Endothelial cell of umbilical vein (primary cell): ENCODE measurements around the gene ZNFX1. TPM values are rescaled to one million over a fixed set of nuclear protein-coding genes. Genes with fewer than 3 reads are reported as not detected.
A peak's percentile ranks its signal among the peaks of the same experiment; 100 is the strongest.

ENCODE experiments used
- BruUV-seq: library from RNA; stranded (reverse); fragments of 400-500 nt; replicated peaks from 2 replicates; lab custom pipeline; 2021; lab: Mats Ljungman, UMichigan
- CTCF ChIA-PET: fragments of 300-600, 350-600 bp; sonication (Branson Sonifier 250); formaldehyde crosslinking; loops from one replicate; lab custom pipeline; 2021; ENCODE audit warnings: antibody characterized with exemption, inconsistent platforms; lab: Charles Lee
- POLR2A ChIA-PET: fragments of 300-600, 350-600 bp; sonication (Branson Sonifier 250); formaldehyde crosslinking; loops from one replicate; lab custom pipeline; 2021; ENCODE audit warnings: antibody characterized with exemption, inconsistent platforms; lab: Charles Lee
- DNase-seq: peaks from one replicate; pipeline ENCODE4 v3.0.0-alpha.2; 2011; ENCODE audit warnings: low read depth, low spot score
- FAIRE-seq: peaks from 2 replicates; lab custom pipeline; 2011; peaks lifted over from hg19 to GRCh38; lab: Jason Lieb, UNC
- H2AFZ ChIP-seq: 2 replicates; pipeline ENCODE4 v1.6.0; 2012; ENCODE audit warnings: low read depth, low read length, control low read depth, inconsistent platforms
- H3K27ac ChIP-seq: 2 replicates; pipeline ENCODE4 v1.5.1; 2011; ENCODE audit warnings: low read depth, mild to moderate bottlenecking, control low read depth, low read length, moderate library complexity; ENCODE audit not compliant: insufficient read depth
- H3K27me3 ChIP-seq, 2 experiments: 2 replicates each; pipeline versions ENCODE4 v1.6.0 to v1.6.1; 2011; ENCODE audit warnings: low read length in 2 of 2, mixed read lengths in 1 of 2; ENCODE audit not compliant: control insufficient read depth in 2 of 2, insufficient read depth in 2 of 2
- H3K36me3 ChIP-seq, 2 experiments: 2 replicates in 1 of 2; 3 replicates in 1 of 2; pipeline ENCODE4 v1.5.1; 2011; ENCODE audit warnings: low read length in 2 of 2, mild to moderate bottlenecking in 1 of 2, moderate library complexity in 1 of 2; ENCODE audit not compliant: control insufficient read depth in 2 of 2, insufficient read depth in 2 of 2; ENCODE audit errors: extremely low read depth in 1 of 2
- H3K4me1 ChIP-seq: 3 replicates; pipeline ENCODE4 v1.5.1; 2011; ENCODE audit warnings: mild to moderate bottlenecking, low read length; ENCODE audit not compliant: control insufficient read depth, insufficient read depth; ENCODE audit errors: extremely low read depth
- H3K4me2 ChIP-seq: 2 replicates; pipeline ENCODE4 v1.6.1; 2011; ENCODE audit warnings: low read length, control low read depth, mixed read lengths; ENCODE audit not compliant: insufficient read depth
- H3K4me3 ChIP-seq, 3 experiments: fragments of 200-600 bp in 1 of 3; sonication (generic), shearing (Covaris generic) in 1 of 3; replicated peaks in 1 of 3; 2 replicates each; pipeline ENCODE4 v1.5.1; 2011 to 2016; ENCODE audit warnings: control low read depth in 3 of 3, low read length in 3 of 3, mild to moderate bottlenecking in 2 of 3, inconsistent platforms in 1 of 3, low read depth in 1 of 3, moderate library complexity in 1 of 3; ENCODE audit not compliant: insufficient read depth in 1 of 3
- H3K79me2 ChIP-seq: 2 replicates; pipeline ENCODE4 v1.6.0; 2012; ENCODE audit warnings: low read length, inconsistent platforms; ENCODE audit not compliant: control insufficient read depth, insufficient read depth
- H3K9ac ChIP-seq: replicated peaks from 2 replicates; pipeline ENCODE3; 2011; ENCODE audit warnings: low read length, control low read depth; ENCODE audit not compliant: insufficient read depth; ENCODE audit errors: extremely low read depth
- H3K9me1 ChIP-seq: replicated peaks from 3 replicates; pipeline ENCODE4 v1.6.0; 2011; ENCODE audit warnings: mild to moderate bottlenecking, low read length; ENCODE audit not compliant: control insufficient read depth, insufficient read depth; ENCODE audit errors: extremely low read depth
- H3K9me3 ChIP-seq: replicated peaks from 2 replicates; pipeline ENCODE4 v1.5.1; 2012; ENCODE audit warnings: low read length, inconsistent platforms; ENCODE audit not compliant: control insufficient read depth, insufficient read depth
- H4K20me1 ChIP-seq: replicated peaks from 2 replicates; pipeline ENCODE3; 2011; ENCODE audit warnings: mild to moderate bottlenecking, low read length; ENCODE audit not compliant: control insufficient read depth, insufficient read depth; ENCODE audit errors: extremely low read depth
- EZH2 ChIP-seq: IDR thresholded peaks from 2 replicates; pipeline ENCODE4 v1.6.1; 2012; ENCODE audit warnings: borderline replicate concordance, low read depth, mild to moderate bottlenecking, moderate library complexity, low read length, inconsistent platforms; ENCODE audit not compliant: severe bottlenecking
- FOS ChIP-seq: IDR thresholded peaks from 2 replicates; pipeline ENCODE4 v1.6.1; 2011; ENCODE audit warnings: mild to moderate bottlenecking, low read length, moderate library complexity, borderline replicate concordance; ENCODE audit not compliant: insufficient read depth
- GATA2 ChIP-seq: IDR thresholded peaks from 2 replicates; pipeline ENCODE4 v1.7.0; 2011; ENCODE audit warnings: low read depth, mild to moderate bottlenecking, moderate library complexity, mixed read lengths, low read length; ENCODE audit not compliant: insufficient read length, insufficient read depth
- JUN ChIP-seq: IDR thresholded peaks from 2 replicates; pipeline ENCODE4 v1.6.1; 2011; ENCODE audit warnings: borderline replicate concordance, low read depth; ENCODE audit not compliant: insufficient read length, insufficient read depth
- MYC ChIP-seq: IDR thresholded peaks from one replicate; pipeline ENCODE4 v1.6.1; 2011; ENCODE audit warnings: mild to moderate bottlenecking, low read depth, low read length
- POLR2A ChIP-seq: IDR thresholded peaks from 2 replicates; pipeline ENCODE4 v1.6.1; 2012; ENCODE audit warnings: low read depth, mild to moderate bottlenecking, control low read depth, low read length
- POLR2AphosphoS5 ChIP-seq: IDR thresholded peaks from 2 replicates; pipeline ENCODE4 v1.6.1; 2012; ENCODE audit warnings: low read depth, mild to moderate bottlenecking, control low read depth, low read length, moderate library complexity; ENCODE audit not compliant: insufficient read depth
- dilution Hi-C: fragments of 300-500 bp; cut with MboI; formaldehyde crosslinking; loops from one replicate; pipeline ENCODE4 v1.15.0; 2019; ENCODE audit warnings: low sequenced_read_pairs; ENCODE audit not compliant: extremely low pct_ligation_motif_present
- intact Hi-C: fragments of 100-400 bp; cut with micrococcal nuclease; formaldehyde crosslinking; loops from one replicate; pipeline ENCODE4 v1.10.0; 2022
- polyA plus RNA-seq, 4 experiments: library from polyadenylated mRNA; depleted of rRNA in 3 of 4; stranded (reverse) in 3 of 4; unstranded in 1 of 4; fragments of >200 nt; gene quantifications; 2 replicates each; pipeline versions ENCODE4 v1.2.1 to v1.2.3, GENCODE V29; 2011 to 2012; ENCODE audit warnings: missing spikeins in 1 of 4
- total RNA-seq: library from RNA; stranded (reverse); gene quantifications from 2 replicates; pipeline ENCODE4 v1.2.3, GENCODE V29; 2021
- TF ChIP-seq, protein P1 (sequence below), 2 donors: IDR thresholded peaks; 1 replicate in 1 of 2; 2 replicates in 1 of 2; pipeline ENCODE4 v1.5.1; 2011; ENCODE audit warnings: low read length in 2 of 2, mild to moderate bottlenecking in 2 of 2, moderate library complexity in 2 of 2, control low read depth in 1 of 2, inconsistent platforms in 1 of 2, low read depth in 1 of 2; ENCODE audit not compliant: insufficient read depth in 1 of 2; ENCODE audit errors: extremely low read depth in 1 of 2
- TF ChIP-seq, protein P2 (sequence below): IDR thresholded peaks from 2 replicates; pipeline ENCODE4 v1.6.1; 2011; ENCODE audit not compliant: insufficient read depth, insufficient read length

The ZNFX1 gene
- total and polyA plus RNA-seq, 2 donors (not counting 3 experiments of a cell fraction or from before 2014, with no cell fraction given): 8.3 to 27.9 TPM

DNA sequence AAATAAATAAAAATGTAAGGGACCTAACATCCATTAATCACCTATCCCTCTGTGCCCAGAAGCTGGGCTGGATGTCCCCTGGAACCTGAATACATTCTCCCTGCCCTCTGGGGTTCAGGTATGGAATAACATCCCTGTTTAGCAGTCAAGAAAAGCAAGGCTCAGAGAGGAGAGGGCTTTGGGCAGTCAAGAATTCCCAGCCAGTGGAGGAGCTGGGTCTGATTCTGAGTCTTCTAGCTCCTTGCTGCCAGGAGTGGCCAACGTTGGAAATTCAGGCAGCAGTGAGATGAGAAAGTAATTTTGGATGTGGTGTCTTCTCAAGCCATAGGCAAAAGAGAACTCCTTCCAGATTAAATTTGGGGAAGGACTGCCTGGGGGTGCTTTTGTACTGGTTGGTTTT lies 42.6 kb upstream of the ZNFX1 start:
- dilution Hi-C loops: no loop called here
- Histone ChIP-seq H3K27me3 (peaks cover 34 to 51% of the 10 kb centered on the region in 2 experiments), H3K9ac (no peak overlapping the region), H3K9me1 (no peaks in the 10 kb centered on the region), H2AFZ (no peak overlapping the region), H3K79me2 (no peaks in the 10 kb centered on the region), H3K9me3 (no peaks in the 10 kb centered on the region), H3K27ac (no peak overlapping the region), H4K20me1 (no peaks in the 10 kb centered on the region), H3K4me1 (peaks cover 14% of the 10 kb centered on the region), H3K36me3 (no peaks in the 10 kb centered on the region), H3K4me3 (no peak overlapping the region), H3K4me2 (no peak overlapping the region)
- peak; percentile 28 for FAIRE-seq
- peak; percentile 37 for DNase-seq
- BruUV-seq: no TSS peak
- ChIA-PET CTCF (interaction anchor here (0.7 to 5.9 kb wide), 25 partner anchors 8 to 221 kb away, joined by 3 to 121 read pairs (median 5); no protein-coding TSS in a partner anchor), POLR2A (interaction anchor here (0.6 to 1.0 kb wide), 3 partner anchors 40 to 669 kb away, joined by 3 to 7 read pairs (median 4); partner anchors contain the start of gene ZNFX1)
- intact Hi-C loops: no loop called here
- TF ChIP-seq, protein P1, sequence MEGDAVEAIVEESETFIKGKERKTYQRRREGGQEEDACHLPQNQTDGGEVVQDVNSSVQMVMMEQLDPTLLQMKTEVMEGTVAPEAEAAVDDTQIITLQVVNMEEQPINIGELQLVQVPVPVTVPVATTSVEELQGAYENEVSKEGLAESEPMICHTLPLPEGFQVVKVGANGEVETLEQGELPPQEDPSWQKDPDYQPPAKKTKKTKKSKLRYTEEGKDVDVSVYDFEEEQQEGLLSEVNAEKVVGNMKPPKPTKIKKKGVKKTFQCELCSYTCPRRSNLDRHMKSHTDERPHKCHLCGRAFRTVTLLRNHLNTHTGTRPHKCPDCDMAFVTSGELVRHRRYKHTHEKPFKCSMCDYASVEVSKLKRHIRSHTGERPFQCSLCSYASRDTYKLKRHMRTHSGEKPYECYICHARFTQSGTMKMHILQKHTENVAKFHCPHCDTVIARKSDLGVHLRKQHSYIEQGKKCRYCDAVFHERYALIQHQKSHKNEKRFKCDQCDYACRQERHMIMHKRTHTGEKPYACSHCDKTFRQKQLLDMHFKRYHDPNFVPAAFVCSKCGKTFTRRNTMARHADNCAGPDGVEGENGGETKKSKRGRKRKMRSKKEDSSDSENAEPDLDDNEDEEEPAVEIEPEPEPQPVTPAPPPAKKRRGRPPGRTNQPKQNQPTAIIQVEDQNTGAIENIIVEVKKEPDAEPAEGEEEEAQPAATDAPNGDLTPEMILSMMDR (IDR thresholded peaks at IDR 0.05; ENCODE audit: extremely low read depth in 1 of 2, insufficient read depth in 1 of 2, low read depth in 1 of 2, low read length in 2 of 2): peak; percentile 17 to 22
- no peak for TF ChIP-seq GATA2

DNA sequence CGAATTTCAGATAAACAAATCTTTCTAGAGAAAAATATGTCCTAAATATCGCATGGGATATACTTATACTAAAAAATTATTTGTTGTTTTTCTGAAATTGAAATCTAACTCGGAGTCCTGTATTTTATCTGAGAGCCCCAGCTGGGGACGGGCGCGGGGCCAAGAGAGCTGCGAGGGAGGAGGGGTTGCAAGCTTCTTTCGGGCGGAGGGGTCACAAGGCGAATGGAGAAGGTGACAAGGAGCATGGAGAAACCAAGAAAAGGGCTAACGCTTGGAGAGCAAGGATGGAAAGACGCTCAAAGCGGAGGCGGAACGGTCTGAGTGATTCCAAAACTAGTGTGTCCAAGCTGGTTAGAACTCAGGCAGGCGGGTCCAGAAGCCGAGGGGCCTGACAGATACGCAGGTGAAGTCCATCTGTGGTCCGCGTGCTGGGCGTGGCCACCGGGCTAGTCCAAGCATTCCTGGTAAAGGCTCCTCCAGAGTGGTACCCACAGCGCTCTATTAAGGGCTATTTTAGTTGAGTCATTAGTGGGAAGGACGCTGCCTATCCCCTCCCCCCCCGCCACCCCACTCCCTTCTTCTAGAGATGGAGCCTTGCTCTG lies 41.5 kb upstream of the ZNFX1 start:
- Histone ChIP-seq H3K27ac (no peak overlapping the region), H2AFZ (no peak overlapping the region), H3K79me2 (no peaks in the 10 kb centered on the region), H3K9ac (no peak overlapping the region), H3K4me3 (no peak overlapping the region), H4K20me1 (no peaks in the 10 kb centered on the region), H3K4me1 (peaks cover 13% of the 10 kb centered on the region), H3K36me3 (no peaks in the 10 kb centered on the region), H3K9me3 (no peaks in the 10 kb centered on the region), H3K9me1 (no peaks in the 10 kb centered on the region), H3K4me2 (no peak overlapping the region), H3K27me3 (peaks cover 34 to 54% of the 10 kb centered on the region in 2 experiments)
- DNase-seq (no peak), FAIRE-seq (no peak)
- intact Hi-C loops: no loop called here
- POLR2A ChIA-PET: interaction anchor here (0.6 kb wide), 1 partner anchor 42 kb away, joined by 5 read pairs; no protein-coding TSS in a partner anchor
- BruUV-seq: no TSS peak
- CTCF ChIA-PET: interaction anchor here (0.7 to 5.9 kb wide), 11 partner anchors 11 to 286 kb away, joined by 3 to 121 read pairs (median 7); no protein-coding TSS in a partner anchor
- TF ChIP-seq GATA2: no peak
- no peak for TF ChIP-seq FOS
- TF ChIP-seq POLR2AphosphoS5: no peak
- TF ChIP-seq, protein P1 (IDR thresholded peaks at IDR 0.05; ENCODE audit: extremely low read depth in 1 of 2, insufficient read depth in 1 of 2, low read depth in 1 of 2, low read length in 2 of 2): no peak
- TF ChIP-seq, protein P2, sequence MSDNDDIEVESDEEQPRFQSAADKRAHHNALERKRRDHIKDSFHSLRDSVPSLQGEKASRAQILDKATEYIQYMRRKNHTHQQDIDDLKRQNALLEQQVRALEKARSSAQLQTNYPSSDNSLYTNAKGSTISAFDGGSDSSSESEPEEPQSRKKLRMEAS: no peak
- TF ChIP-seq POLR2A: no peak
- TF ChIP-seq JUN: no peak
- TF ChIP-seq EZH2: no peak
- no peak for TF ChIP-seq MYC
- dilution Hi-C loops: no loop called here
